Middle frontal gyrus (tissue), 1 donor: ENCODE results near the gene HNRNPU.

Experiments
- DNase-seq: peaks from one replicate; pipeline ENCODE4 v3.0.0-alpha.2; 2015; ENCODE audit warnings: low spot score; ENCODE audit errors: extremely low spot score

Gene HNRNPU

GRCh38 chr1:244802556-244803239 is 61.6 kb downstream of the HNRNPU start:
- DNase-seq: no peak

GRCh38 chr1:244802041-244802440 is 62.3 kb downstream of the HNRNPU start:
- no peak for DNase-seq

GRCh38 chr1:244801246-244801645 is 63.1 kb downstream of the HNRNPU start:
- no peak for DNase-seq

- DNase-seq: no peak
Measured at GRCh38 chr1:244800821-244801220, 63.5 kb downstream of the HNRNPU start.
